GM18505 (cell line): ENCODE results near the gene FAT2.

Experiments used
- ATAC-seq: cut with Tn5 transposase; IDR thresholded peaks from one replicate; pipeline ENCODE4 v1.9.1; 2021; ENCODE audit not compliant: unreplicated experiment
- POLR2A ChIP-seq: IDR thresholded peaks from 4 replicates; pipeline ENCODE4 v1.6.1; 2011; ENCODE audit warnings: borderline replicate concordance; ENCODE audit not compliant: insufficient read depth, insufficient read length; ENCODE audit errors: extremely low read depth

The FAT2 gene, protein sequence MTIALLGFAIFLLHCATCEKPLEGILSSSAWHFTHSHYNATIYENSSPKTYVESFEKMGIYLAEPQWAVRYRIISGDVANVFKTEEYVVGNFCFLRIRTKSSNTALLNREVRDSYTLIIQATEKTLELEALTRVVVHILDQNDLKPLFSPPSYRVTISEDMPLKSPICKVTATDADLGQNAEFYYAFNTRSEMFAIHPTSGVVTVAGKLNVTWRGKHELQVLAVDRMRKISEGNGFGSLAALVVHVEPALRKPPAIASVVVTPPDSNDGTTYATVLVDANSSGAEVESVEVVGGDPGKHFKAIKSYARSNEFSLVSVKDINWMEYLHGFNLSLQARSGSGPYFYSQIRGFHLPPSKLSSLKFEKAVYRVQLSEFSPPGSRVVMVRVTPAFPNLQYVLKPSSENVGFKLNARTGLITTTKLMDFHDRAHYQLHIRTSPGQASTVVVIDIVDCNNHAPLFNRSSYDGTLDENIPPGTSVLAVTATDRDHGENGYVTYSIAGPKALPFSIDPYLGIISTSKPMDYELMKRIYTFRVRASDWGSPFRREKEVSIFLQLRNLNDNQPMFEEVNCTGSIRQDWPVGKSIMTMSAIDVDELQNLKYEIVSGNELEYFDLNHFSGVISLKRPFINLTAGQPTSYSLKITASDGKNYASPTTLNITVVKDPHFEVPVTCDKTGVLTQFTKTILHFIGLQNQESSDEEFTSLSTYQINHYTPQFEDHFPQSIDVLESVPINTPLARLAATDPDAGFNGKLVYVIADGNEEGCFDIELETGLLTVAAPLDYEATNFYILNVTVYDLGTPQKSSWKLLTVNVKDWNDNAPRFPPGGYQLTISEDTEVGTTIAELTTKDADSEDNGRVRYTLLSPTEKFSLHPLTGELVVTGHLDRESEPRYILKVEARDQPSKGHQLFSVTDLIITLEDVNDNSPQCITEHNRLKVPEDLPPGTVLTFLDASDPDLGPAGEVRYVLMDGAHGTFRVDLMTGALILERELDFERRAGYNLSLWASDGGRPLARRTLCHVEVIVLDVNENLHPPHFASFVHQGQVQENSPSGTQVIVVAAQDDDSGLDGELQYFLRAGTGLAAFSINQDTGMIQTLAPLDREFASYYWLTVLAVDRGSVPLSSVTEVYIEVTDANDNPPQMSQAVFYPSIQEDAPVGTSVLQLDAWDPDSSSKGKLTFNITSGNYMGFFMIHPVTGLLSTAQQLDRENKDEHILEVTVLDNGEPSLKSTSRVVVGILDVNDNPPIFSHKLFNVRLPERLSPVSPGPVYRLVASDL (N-terminal part only)

GRCh38 chr5:151591144-151591819 lies at the start of gene FAT2:
Gene FAT2 (minus strand): TSS chr5:151591331. CDS start chr5:151568931, 22,400 bp downstream.
- TF ChIP-seq POLR2A: no peak
- ATAC-seq: no peak

GRCh38 chr5:151638619-151639018 lies 47.5 kb upstream of the FAT2 start:
- TF ChIP-seq POLR2A: no peak

GRCh38 chr5:151637676-151638075 lies 46.5 kb upstream of the FAT2 start:
- no peak for ATAC-seq
- TF ChIP-seq POLR2A: no peak

More at GRCh38 chr5:151638619-151639018, 47.5 kb upstream of the FAT2 start:
- no peak for ATAC-seq

DNA sequence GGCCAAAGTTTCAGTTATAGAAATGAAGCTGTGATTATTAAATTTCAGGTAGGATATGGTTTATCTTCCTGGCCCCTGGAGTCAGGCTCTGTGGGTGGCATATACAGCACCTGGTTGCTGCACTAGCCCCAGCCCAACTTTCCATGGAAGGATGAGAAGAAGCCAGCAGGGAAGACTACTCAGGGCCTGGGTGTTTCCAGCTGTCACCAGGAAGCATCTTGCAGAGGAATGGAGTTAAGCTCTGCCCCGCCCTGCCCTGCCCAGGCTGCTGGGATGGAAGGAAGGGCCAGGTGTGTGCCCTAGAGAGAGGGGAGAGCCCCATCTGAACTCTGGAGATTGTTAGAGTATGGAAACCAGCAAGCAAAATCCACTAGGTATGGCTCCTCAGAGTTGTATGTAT lies 42.8 kb upstream of the FAT2 start:
- no peak for ATAC-seq

DNA sequence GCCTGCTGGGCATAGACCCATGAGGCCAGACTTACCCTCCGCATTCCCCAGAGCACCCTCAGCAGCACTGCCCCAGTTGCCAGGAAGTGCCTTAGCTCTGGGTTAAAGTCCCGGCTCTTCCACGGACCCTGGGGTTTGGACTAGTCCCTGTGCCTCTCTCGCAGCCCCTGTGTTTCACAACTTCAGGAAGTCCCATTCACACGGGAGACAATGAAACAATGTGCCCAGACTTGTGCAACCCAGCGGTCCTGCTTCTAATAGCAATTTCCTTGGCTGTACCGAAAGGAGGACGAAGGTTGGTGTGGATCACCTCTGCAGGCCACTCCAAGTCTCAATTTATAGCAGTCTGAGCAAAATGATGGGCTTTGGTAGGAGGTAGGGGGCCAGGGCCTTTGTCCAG lies 41.8 kb upstream of the FAT2 start:
- no peak for ATAC-seq
- TF ChIP-seq POLR2A: no peak

More for the DNA sequence above, 42.8 kb upstream of the FAT2 start:
- no peak for TF ChIP-seq POLR2A

- no peak for ATAC-seq
- no peak for TF ChIP-seq POLR2A
These were observed 41.4 kb upstream of the FAT2 start for GRCh38 chr5:151632524-151632923.

DNA sequence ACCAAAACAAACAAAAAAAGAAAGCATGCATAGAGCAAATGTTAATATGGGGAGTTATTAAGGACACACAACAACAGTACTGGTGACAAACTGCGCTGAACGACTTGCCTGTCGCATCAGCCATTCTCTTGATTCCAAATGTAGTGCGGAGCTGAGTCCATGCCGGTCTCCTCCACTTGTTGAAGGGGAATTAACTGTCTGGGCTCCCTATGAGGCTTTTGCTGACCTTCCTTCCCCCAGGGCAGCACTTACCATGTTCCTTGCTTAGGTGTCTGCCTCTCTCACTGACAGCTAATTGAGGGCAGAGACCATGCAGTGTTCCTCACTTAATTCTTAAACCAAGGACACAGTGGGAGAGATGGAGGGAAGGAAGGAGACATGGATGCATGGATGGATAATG lies 40.8 kb upstream of the FAT2 start:
- no peak for TF ChIP-seq POLR2A
- ATAC-seq: no peak

GRCh38 chr5:151630088-151630487 lies 39.0 kb upstream of the FAT2 start:
- no peak for TF ChIP-seq POLR2A
- ATAC-seq: no peak

DNA sequence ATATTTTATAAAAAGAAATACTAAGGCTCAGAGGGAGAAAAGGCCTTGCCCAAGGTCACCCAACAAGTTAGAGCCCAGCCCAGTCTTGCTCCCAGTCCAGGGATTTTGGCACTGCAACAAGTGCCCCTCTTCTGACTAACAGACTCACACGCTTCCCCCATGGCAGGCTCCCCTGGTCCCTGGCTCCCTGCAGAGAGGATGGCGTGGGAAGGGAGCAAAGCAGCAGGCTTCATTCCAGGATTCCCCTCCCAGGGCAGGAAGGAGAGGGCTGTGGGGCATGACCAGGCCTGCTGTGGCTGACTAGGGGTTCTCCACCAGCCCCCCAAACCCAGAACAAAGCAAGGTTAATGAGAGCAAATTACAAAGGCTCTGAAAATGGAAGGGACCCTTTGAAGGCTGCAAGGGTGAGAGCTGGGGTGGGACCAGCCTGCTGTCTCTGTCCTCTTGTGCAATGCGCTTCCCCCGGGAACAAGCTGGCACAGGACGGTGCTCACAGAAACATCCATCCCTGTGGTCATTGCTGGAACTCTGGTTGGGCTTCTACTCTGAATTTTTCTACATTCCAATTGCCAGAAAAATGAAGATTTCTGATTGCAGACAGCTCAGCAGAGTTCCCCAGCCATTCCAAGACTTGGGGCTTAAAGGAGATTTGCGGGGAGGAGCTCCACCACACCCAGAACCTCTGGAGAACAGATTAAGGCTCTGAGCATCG lies 37.1 kb upstream of the FAT2 start:
- no peak for TF ChIP-seq POLR2A
- ATAC-seq: no peak

GRCh38 chr5:151627650-151628049 lies 36.5 kb upstream of the FAT2 start:
- no peak for TF ChIP-seq POLR2A
- ATAC-seq: no peak

- no peak for ATAC-seq
- TF ChIP-seq POLR2A: no peak
These were observed 34.2 kb upstream of the FAT2 start for GRCh38 chr5:151625285-151625684.

DNA sequence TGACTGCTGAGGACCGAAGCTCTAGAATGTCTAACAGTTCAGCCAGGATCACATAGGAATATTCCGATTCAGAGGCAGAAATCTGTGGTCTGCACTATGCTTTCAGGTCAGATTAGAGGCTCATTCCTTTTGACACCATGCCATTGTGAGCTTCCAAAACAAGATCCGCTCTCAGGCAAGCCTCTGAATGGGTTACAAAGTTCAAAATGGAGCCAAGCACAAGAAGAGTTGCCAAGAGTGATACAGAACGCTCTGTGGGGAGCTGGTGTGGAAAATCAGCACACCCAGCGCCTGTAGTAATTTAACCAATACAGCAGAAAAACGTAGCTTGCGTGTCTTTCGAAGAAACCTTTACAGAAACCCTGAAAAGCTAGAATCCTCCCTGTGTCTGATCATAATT lies 33.3 kb upstream of the FAT2 start:
- TF ChIP-seq POLR2A: no peak
- ATAC-seq: no peak
